ENCODE measurements around the gene CCDC61. TPM values are rescaled to one million over a fixed set of nuclear protein-coding genes. Genes with fewer than 3 reads are reported as not detected.

CCDC61 gene
- total RNA-seq, 1 donor from 2014 or later, result 24.1 TPM

DNA sequence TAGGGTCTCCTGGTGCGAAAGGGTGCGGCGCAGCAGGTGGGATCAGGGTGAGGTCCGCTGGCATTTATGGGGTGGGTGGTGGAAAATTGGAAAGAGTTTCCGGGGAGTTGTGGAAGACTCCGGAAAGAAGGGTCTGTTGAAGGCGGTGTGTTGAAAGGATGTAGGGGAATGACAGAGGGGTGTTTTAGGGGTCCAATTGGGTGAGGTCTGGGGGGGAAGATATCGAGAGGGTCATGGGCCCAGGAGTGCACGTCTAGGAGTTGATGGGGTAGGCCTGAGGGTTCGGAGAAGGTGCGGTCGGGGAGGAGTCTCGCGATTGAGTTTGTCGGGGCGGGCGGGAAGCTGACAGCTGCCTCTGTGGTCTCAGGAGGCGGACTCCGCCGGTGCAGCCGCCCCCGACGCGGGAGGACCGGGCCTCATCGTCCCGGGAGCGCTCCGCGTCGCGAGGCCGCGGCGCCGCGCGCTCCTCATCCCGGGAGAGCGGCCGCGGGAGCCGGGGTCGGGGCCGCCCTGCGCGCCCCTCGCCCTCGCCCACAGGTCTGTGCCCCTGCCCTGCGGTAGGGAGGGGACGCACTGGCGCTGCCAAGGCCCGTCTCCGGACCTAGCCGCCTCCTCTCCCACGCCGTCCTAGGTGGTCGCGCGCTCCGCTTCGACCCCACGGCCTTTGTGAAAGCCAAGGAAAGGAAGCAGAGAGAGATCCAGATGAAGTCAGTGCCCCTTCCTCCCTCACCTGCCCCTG, 20.6 kb downstream of the CCDC61 start:
- no peak for DNase-seq (ENCODE audit: low spot score)

DNA sequence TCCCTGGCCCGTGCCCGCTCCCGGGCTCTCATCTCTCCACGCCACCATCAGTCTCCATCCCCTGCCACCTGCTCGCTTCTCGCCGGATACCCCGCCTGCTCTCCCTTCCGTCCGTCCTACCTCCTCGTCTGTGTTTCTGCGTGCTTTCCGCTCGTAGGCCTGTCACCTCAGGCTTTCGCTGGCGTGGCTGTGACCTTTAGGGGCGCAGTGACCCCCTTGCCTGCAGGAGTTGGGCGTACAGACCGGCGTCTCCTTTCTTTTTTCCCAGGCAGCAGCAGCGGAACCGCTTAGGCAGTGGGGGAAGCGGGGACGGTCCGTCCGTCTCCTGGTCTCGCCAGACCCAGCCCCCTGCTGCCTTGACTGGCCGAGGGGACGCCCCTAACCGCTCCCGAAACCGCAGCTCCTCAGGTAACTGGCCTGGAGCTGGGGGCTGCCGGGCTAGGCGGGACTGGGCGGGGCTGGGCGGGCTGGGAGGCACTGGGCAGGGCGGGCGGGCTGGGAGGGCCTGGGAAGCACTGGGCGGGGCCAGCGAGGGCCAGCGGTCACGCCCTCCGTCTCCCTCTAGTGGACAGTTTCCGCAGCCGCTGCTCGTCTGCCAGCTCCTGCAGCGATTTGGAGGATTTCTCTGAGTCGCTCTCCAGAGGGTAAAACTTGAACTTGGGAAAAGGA, 21.3 kb downstream of the CCDC61 start:
- DNase-seq (ENCODE audit: low spot score), result peak; percentile 83

- DNase-seq (ENCODE audit: low spot score), result no peak
These were observed 21.8 kb downstream of the CCDC61 start for GRCh38 chr19:46017095-46017429.

GRCh38 chr19:46017874-46018675, 22.8 kb downstream of the CCDC61 start:
- DNase-seq (ENCODE audit: low spot score), result no peak

DNA sequence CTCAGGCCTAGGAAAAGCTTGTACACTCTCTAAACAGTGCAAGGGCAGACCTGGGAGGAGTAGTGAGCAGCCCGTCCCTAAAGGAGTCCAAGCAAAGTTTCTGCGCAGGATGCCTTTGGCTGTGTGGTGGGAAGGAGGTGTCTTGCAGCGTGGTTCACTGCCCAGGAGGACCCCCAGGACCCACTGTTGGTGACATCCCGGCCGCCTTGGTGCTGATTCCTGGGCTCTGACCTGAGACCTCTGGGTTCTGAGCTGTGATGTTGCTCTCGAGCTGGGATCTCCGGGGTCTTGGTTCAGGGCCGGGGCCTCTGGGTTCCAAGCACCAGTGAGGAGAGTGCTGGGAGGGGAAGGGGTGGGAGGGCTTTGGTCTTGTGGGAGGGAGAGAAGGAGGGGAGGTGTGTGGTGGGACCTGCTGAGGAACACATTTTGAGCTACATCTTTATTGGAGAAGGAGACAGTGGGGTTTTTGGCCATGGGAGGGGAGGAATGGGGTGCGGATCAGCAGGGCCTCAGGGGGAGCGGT, 23.5 kb downstream of the CCDC61 start:
- no peak for DNase-seq (ENCODE audit: low spot score)

DNA sequence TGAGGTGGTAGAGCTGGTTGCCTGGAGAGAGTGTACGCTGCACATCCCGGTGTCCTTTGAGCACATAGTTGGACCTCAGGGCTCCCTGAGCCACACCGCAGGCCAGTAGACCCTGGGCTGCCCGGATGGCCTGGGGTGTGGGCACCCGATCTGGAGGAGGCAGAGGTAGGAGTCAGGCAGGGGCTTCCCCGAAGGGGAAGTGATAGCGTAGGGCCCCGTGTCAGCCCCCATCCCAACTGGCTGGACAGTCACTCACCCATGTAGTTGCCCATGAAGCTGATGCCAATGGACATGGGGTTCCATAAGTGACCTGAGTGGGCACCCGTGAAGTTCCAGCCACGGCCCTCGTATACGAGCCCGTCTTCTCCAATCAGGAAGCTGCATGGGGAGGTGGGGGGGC, 24.0 kb downstream of the CCDC61 start:
- no peak for DNase-seq (ENCODE audit: low spot score)

DNA sequence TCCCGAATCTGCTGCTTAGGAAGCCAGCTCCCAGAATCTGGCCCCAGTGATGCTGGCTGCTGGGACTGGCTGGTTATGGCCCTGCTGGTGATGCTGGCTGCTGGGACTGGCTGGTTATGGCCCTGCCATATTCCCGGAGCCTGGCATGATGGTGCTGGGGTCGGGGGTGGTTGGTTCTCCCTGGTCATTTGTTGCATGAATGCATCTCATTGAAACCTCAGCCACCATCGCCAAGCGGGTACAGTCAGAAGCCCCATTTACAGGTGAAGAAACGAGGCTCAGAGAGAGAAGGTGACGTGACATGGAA, 25.5 kb downstream of the CCDC61 start:
- DNase-seq (ENCODE audit: low spot score), result no peak

- no peak for DNase-seq (ENCODE audit: low spot score)
These were observed 26.3 kb downstream of the CCDC61 start for GRCh38 chr19:46021531-46022041.

DNA sequence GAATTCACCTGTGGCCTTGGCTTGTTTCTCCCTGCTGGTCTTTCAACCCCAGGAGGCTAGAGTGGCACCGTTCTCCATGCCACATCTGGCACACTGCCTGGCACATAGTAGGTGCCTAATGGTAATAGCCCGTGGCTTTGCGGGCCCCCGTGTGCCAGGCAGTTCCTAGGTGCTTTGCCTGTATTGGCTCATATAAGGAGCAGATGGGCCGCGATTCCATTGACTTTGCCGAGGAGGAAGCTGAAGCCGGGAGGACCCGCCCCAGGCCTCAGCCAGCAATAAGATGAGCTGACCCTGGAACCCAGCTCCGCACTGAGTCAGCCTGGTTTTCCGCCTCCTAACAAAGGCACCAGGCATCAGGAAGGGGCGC, 26.8 kb downstream of the CCDC61 start:
- DNase-seq (ENCODE audit: low spot score), result no peak

GRCh38 chr19:46022431-46023310, 27.4 kb downstream of the CCDC61 start, which contains the start of gene PGLYRP1:
PGLYRP1 (minus strand) TSS chr19:46023053; CDS start chr19:46023021, 32 bp downstream.
- DNase-seq (ENCODE audit: low spot score), result no peak

- DNase-seq (ENCODE audit: low spot score), result no peak
These were observed 28.1 kb downstream of the CCDC61 start for GRCh38 chr19:46023311-46023779.

DNA sequence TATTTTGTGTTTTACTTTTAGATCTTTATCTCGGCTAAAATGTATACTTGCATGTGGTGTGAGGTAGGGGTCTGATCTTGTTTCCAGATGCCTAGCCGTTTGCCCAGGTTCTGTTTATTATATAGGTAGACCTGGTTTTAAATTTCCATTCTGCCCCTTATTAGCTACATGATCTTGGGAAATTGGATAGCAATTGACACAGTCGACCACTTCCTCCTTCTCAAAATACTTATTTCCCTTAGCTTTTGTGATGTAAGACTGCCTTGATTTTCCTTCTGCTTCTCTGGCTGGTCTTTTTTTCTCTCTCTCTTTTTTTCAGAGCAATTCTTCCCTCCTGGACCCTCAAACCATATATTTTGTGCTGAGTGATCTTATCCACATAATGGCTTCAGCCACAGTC, 30.6 kb downstream of the CCDC61 start:
- no peak for DNase-seq (ENCODE audit: low spot score)

- DNase-seq (ENCODE audit: low spot score), result no peak
These were observed 35.7 kb downstream of the CCDC61 start for GRCh38 chr19:46030812-46031550.

DNA sequence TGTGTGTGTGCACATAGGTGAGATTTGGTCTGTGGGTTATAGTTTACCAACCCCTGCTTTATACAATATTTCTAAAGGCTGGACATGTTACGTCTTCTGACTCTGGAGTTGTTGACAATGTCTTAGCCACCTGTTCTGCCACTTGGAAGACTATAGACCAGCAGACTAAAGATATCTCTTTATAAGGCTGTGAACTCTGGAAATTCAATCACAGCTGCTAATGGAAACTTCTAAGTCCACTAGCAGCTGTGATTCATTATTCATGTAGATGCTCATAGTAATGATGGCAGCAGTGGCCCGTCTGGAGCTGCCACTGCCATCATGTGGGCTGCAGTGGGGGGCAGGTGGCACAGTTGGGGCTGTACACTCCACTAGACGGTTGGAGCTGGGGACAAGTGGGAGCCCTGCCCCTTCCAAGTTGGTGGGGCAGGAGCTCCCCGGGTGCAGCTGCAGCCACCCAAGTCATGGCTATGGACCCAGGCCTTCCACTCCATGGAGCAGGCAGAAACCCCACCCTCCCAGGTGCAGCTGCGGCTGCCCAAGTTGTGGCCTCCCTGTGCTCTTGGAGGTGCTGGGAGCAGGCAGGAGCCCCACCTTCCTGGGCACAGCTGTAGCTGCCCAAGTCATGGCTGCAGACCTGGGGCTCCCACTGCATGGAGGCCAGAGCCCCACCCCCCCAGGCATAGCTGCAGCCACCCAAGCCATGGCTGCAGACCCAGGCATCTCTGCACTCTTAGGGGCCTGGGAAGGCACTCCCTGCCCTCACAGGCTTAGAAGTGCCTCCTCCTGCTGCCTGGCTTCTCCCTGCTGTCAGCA, 36.7 kb downstream of the CCDC61 start:
- DNase-seq (ENCODE audit: low spot score), result no peak

- DNase-seq (ENCODE audit: low spot score), result no peak
These were observed 37.3 kb downstream of the CCDC61 start for GRCh38 chr19:46032597-46033025.

- no peak for DNase-seq (ENCODE audit: low spot score)
These were observed 38.1 kb downstream of the CCDC61 start for GRCh38 chr19:46033401-46033800.

GRCh38 chr19:46035546-46035945, 40.3 kb downstream of the CCDC61 start:
- DNase-seq (ENCODE audit: low spot score), result no peak

- DNase-seq (ENCODE audit: low spot score), result no peak
These were observed 40.9 kb downstream of the CCDC61 start for GRCh38 chr19:46035986-46036743.

DNA sequence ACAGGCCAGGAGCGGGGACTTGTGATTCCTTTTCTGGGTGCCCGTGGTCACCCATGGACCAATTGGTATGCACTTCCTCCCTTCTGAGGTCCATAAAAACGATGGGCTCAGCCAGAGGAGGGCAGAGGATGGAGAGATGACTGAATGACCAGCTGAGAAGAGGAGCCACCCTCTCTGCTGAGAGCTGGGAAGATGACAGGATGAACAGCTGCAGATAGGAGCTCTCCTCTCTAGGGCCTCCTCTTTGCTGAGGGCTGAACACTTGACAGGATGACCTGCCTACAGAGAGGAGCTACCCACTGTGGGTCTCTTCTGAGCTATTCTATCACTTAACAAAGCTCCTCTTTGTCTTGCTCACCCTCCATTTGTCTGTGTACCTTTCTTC, 41.5 kb downstream of the CCDC61 start:
- DNase-seq (ENCODE audit: low spot score), result no peak

All from mucosa of gallbladder (tissue), 1 donor.